K562 (cell line): ENCODE results near the gene TIGD7. TPM values are rescaled to one million over a fixed set of nuclear protein-coding genes. Genes with fewer than 3 reads are reported as not detected.

Experiments
- ATAC-seq: fragments of 200-7000 bp; cut with Tn5 transposase; 3 replicates; pipeline ENCODE4 v1.9.1; 2020; ENCODE audit warnings: moderate library complexity
- BruUV-seq: library from RNA; stranded (reverse); fragments of 400-500 nt; replicated peaks from 2 replicates; lab custom pipeline; 2021; lab: Mats Ljungman, UMichigan
- CTCF ChIA-PET: fragments of 300-600 bp; formaldehyde crosslinking; extraction: SDS; loops from one replicate; lab custom pipeline; 2021; ENCODE audit warnings: low intra/inter-chr PET ratio; lab: Yijun Ruan, JAX
- POLR2A ChIA-PET: fragments of 300-600, 350-650 bp; sonication (Branson Sonifier 250); formaldehyde crosslinking; extraction: SDS; loops from one replicate; lab custom pipeline; 2021; ENCODE audit warnings: antibody characterized with exemption, inconsistent platforms; lab: Yijun Ruan, JAX
- DNase-seq, 4 experiments: peaks; one replicate each; pipeline versions ENCODE4 v3.0.0 to v3.0.0-alpha.2; 2011 to 2018; ENCODE audit warnings: low spot score in 3 of 4, mixed read lengths in 3 of 4; ENCODE audit errors: extremely low read depth in 1 of 4
- FAIRE-seq: peaks from 2 replicates; lab custom pipeline; 2011; peaks lifted over from hg19 to GRCh38; lab: Jason Lieb, UNC
- H2AFZ ChIP-seq: 2 replicates; pipeline ENCODE4 v1.6.0; 2011; ENCODE audit warnings: low read depth, low read length, control low read depth, inconsistent platforms
- H3K27ac ChIP-seq: fragments of 200-600 bp; 3 replicates; pipeline ENCODE4 v1.8.0; 2011; ENCODE audit warnings: low read depth, mild to moderate bottlenecking, control low read depth, inconsistent platforms, low read length, moderate library complexity, mixed read lengths; ENCODE audit errors: extremely low read depth
- H3K27me3 ChIP-seq, 2 experiments: fragments of 300-600 bp in 1 of 2; 2 replicates in 1 of 2; 3 replicates in 1 of 2; pipeline versions ENCODE4 v1.6.0 to v1.8.0; 2011; ENCODE audit warnings: inconsistent platforms in 2 of 2, low read length in 2 of 2, mild to moderate bottlenecking in 1 of 2, mixed read lengths in 1 of 2, moderate library complexity in 1 of 2; ENCODE audit not compliant: control insufficient read depth in 2 of 2, insufficient read depth in 2 of 2
- H3K36me3 ChIP-seq: fragments of 300-600 bp; 3 replicates; pipeline ENCODE4 v1.8.0; 2011; ENCODE audit warnings: mild to moderate bottlenecking, low read length, inconsistent platforms; ENCODE audit not compliant: control insufficient read depth, insufficient read depth
- H3K4me1 ChIP-seq, 2 experiments: fragments of 200-600 bp in 1 of 2; replicated peaks in 1 of 2; 2 replicates in 1 of 2; 3 replicates in 1 of 2; pipeline versions ENCODE4 v1.5.1 to v1.8.0; 2011; ENCODE audit warnings: inconsistent platforms in 2 of 2, low read length in 2 of 2, mild to moderate bottlenecking in 1 of 2, mixed read lengths in 1 of 2, moderate library complexity in 1 of 2; ENCODE audit not compliant: control insufficient read depth in 2 of 2, insufficient read depth in 2 of 2
- H3K4me2 ChIP-seq: 2 replicates; pipeline ENCODE4 v1.6.1; 2011; ENCODE audit warnings: low read length, control low read depth, inconsistent platforms, mixed read lengths; ENCODE audit not compliant: insufficient read depth
- H3K4me3 ChIP-seq: fragments of 200-600 bp; sonication (generic), shearing (Covaris generic); 2 replicates; pipeline ENCODE4 v1.5.1; 2016; ENCODE audit warnings: control low read depth, inconsistent platforms
- H3K79me2 ChIP-seq: fragments of 200-600 bp; 3 replicates; pipeline ENCODE4 v1.8.0; 2011; ENCODE audit warnings: low read length, inconsistent platforms; ENCODE audit not compliant: control insufficient read depth, insufficient read depth
- H3K9ac ChIP-seq, 2 experiments: 2 replicates each; pipeline versions ENCODE4 v1.6.0 to v1.6.1; 2011; ENCODE audit warnings: low read depth in 2 of 2, low read length in 2 of 2, control low read depth in 1 of 2, inconsistent platforms in 1 of 2, mild to moderate bottlenecking in 1 of 2, mixed read lengths in 1 of 2; ENCODE audit not compliant: insufficient read depth in 1 of 2
- H3K9me1 ChIP-seq: one replicate; pipeline ENCODE4 v1.6.0; 2011; ENCODE audit warnings: inconsistent platforms, mild to moderate bottlenecking, low read length, moderate library complexity; ENCODE audit not compliant: control insufficient read depth, insufficient read depth
- H3K9me3 ChIP-seq: replicated peaks from 2 replicates; pipeline ENCODE4 v1.5.1; 2011; ENCODE audit warnings: low read depth, low read length, inconsistent platforms; ENCODE audit not compliant: control insufficient read depth, insufficient read depth
- H4K20me1 ChIP-seq: replicated peaks from 2 replicates; pipeline ENCODE4 v1.6.1; 2011; ENCODE audit warnings: low read length, inconsistent platforms, mixed read lengths; ENCODE audit not compliant: control insufficient read depth, insufficient read depth
- MAZ ChIP-seq, 2 experiments: fragments of 450-650 bp in 1 of 2; sonication (generic) in 1 of 2; formaldehyde crosslinking; IDR thresholded peaks in 1 of 2; conservative IDR thresholded peaks in 1 of 2; 2 replicates each; pipeline versions ENCODE4 v1.4.0 to v1.5.0; 2020; ENCODE audit warnings: mild to moderate bottlenecking in 1 of 2, missing genetic modification reagents in 1 of 2
- NR0B1 ChIP-seq: fragments of 450-650 bp; IDR thresholded peaks from one replicate; pipeline ENCODE4 v1.6.1; 2018; ENCODE audit warnings: mild to moderate bottlenecking, moderate library complexity; ENCODE audit not compliant: partially characterized antibody
- TOE1 ChIP-seq, 2 experiments: fragments of 450-650 bp in 1 of 2; sonication (generic) in 1 of 2; formaldehyde crosslinking in 1 of 2; IDR thresholded peaks; 2 replicates each; pipeline versions ENCODE4 v1.7.1 to v1.8.0; 2016 to 2022; ENCODE audit warnings: borderline replicate concordance in 2 of 2, mild to moderate bottlenecking in 2 of 2, antibody characterized with exemption in 1 of 2, inconsistent platforms in 1 of 2, low read depth in 1 of 2, missing genetic modification reagents in 1 of 2, moderate library complexity in 1 of 2
- ZNF395 ChIP-seq: fragments of 200-800 bp; sonication (Bioruptor generic); IDR thresholded peaks from 2 replicates; pipeline ENCODE4 v1.6.1; 2017; ENCODE audit warnings: missing genetic modification characterization, missing compliant biosample characterization
- WGBS: fragments of 100-300 bp; shearing (Covaris generic); methylation state at CpG from one replicate; pipeline ENCODE4 v1.1.6; 2016; ENCODE audit warnings: low coverage, mixed read lengths; ENCODE audit not compliant: insufficient coverage; ENCODE audit errors: missing lambda C conversion rate; 5-methylcytosine and 5-hydroxymethylcytosine counted together
- in situ Hi-C: fragments of 300-500 bp; cut with MboI; formaldehyde crosslinking; loops from 4 replicates; pipeline ENCODE4 v1.15.0; 2018; ENCODE audit warnings: inconsistent platforms, mixed read lengths
- intact Hi-C: fragments of 100-400 bp; cut with micrococcal nuclease; formaldehyde crosslinking; loops from 2 replicates; pipeline ENCODE4 v1.14.2; 2022
- polyA plus RNA-seq, 8 experiments: library from polyadenylated mRNA; depleted of rRNA in 4 of 8; stranded (reverse) in 5 of 8; unstranded in 3 of 8; fragments of >200 nt; fragmentation: Nextera tagmentation in 2 of 8; fragmentation: Illumina TruSeq in 1 of 8; extraction: Ambion mirVana in 2 of 8; extraction: Trizol in 1 of 8; gene quantifications; 2 replicates each; pipeline versions ENCODE4 v1.2.1 to v1.2.3, GENCODE V29; 2011 to 2014; ENCODE audit warnings: inconsistent platforms in 1 of 8, missing spikeins in 1 of 8
- total RNA-seq, 7 experiments: library from RNA; depleted of rRNA in 6 of 7; stranded (reverse); fragments of >200 nt in 6 of 7; fragmentation: Illumina TruSeq in 2 of 7; extraction: Trizol in 2 of 7; gene quantifications; 2 replicates each; pipeline versions ENCODE4 v1.2.1 to v1.2.3, GENCODE V29; 2011 to 2021; ENCODE audit warnings: low replicate concordance in 1 of 7

The TIGD7 gene
- total and polyA plus RNA-seq, 9 of the 15 experiments (the other 6 are each of a cell fraction or from before 2014, with no cell fraction given), result 0.84 to 10.7 (median 6.7) TPM

GRCh38 chr16:3268294-3268693 is 36.9 kb downstream of the TIGD7 start:
- BruUV-seq, result no TSS peak
- in situ Hi-C loops (no loop called here), intact Hi-C loops (loop anchor here (10.0 kb wide), 1 partner anchor 113 kb away; no protein-coding TSS in a partner anchor)

More at GRCh38 chr16:3268294-3268693, 36.9 kb downstream of the TIGD7 start:
- Histone ChIP-seq H3K27ac (no peak overlapping the region), H3K9ac (no peak overlapping the region), H3K9me3 (peaks cover 10% of the 10 kb centered on the region), H3K4me2 (no peak overlapping the region), H4K20me1 (no peaks in the 10 kb centered on the region), H3K36me3 (no peaks in the 10 kb centered on the region), H3K4me1 (peaks cover 4 to 19% of the 10 kb centered on the region in 2 experiments; a peak in 4 of 5 replicates), H3K9me1 (no peaks in the 10 kb centered on the region), H3K4me3 (no peak overlapping the region), H2AFZ (no peak overlapping the region), H3K27me3 (no peaks in the 10 kb centered on the region), H3K79me2 (no peaks in the 10 kb centered on the region)
- CTCF ChIA-PET, result no interaction called here
- DNase-seq, result no peak
- POLR2A ChIA-PET, result interaction anchor here (1.8 kb wide), 1 partner anchor 8 kb away, joined by 6 read pairs; no protein-coding TSS in a partner anchor
- TF ChIP-seq NR0B1 (no peak), MAZ (CRISPR knock-in tag; conservative IDR thresholded peaks at IDR 0.05 in 1 of 2, IDR thresholded peaks at IDR 0.05 in 1 of 2) (no peak), ZNF395 (CRISPR knock-in tag) (no peak), TOE1 (IDR thresholded peaks at IDR 0.05; ENCODE audit: borderline replicate concordance) (no peak), TOE1 (CRISPR knock-in tag; IDR thresholded peaks at IDR 0.05; ENCODE audit: borderline replicate concordance, low read depth) (no peak)
- FAIRE-seq, result no peak
- ATAC-seq, result no peak
- 36% methylated on average over 1 of the region's 1 CpG for WGBS
